T-helper 2 cell treated with Interferon-gamma antibody and Interleukin-4, amounts not matched to agents 100 ng/mL and 5 ng/mL, for 36 hours (primary cell): Measurements from ENCODE around the gene ARHGAP26. TPM values are rescaled to one million over a fixed set of nuclear protein-coding genes. Genes with fewer than 3 reads are reported as not detected.

Experiments
- total RNA-seq: library from RNA; stranded (reverse); gene quantifications from 2 replicates; pipeline ENCODE4 v1.2.3, GENCODE V29; 2022

ARHGAP26 gene
- total RNA-seq, 1 donor from 2014 or later = 24.7 TPM

Other genes starting within 250 kb of the ARHGAP26 start
- gene FGF1, start 84.3 kb upstream of the ARHGAP26 start, total RNA-seq = not detected in 2 replicates